Fibroblast of pulmonary artery (primary cell): ENCODE data around the gene KLF12.

Experiments
- DNase-seq: peaks from one replicate; pipeline ENCODE4 v3.0.0-alpha.2; 2010; ENCODE audit warnings: low read depth
- H3K4me3 ChIP-seq: replicated peaks from 2 replicates; pipeline ENCODE4 v1.5.1; 2011; ENCODE audit warnings: low read depth, mild to moderate bottlenecking, control low read depth, low read length, moderate library complexity
- TF ChIP-seq, protein P1 (sequence below): IDR thresholded peaks from 2 replicates; pipeline ENCODE4 v1.5.1; 2011; ENCODE audit warnings: mild to moderate bottlenecking, control low read depth, low read length, inconsistent platforms; ENCODE audit errors: missing control alignments

The KLF12 gene

DNA sequence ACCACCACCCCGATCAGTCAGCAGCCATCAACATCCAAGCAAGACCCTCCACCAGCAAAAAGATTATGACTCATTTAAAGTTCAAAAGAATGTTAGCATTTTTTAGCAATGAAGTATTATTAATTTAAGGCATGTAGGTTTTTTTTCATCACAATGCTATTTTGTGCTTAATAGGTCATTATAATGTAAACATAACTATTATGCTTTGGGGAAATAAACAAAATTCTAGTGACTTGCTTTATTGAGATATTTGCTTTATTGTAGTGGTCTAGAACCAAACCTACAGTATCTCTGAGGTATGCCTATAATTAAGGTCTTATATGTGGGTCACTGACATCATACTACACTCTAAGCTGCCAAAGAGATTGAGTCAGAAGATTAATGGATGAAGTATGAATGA, 20.0 kb downstream of the KLF12 start:
- TF ChIP-seq, protein P1, sequence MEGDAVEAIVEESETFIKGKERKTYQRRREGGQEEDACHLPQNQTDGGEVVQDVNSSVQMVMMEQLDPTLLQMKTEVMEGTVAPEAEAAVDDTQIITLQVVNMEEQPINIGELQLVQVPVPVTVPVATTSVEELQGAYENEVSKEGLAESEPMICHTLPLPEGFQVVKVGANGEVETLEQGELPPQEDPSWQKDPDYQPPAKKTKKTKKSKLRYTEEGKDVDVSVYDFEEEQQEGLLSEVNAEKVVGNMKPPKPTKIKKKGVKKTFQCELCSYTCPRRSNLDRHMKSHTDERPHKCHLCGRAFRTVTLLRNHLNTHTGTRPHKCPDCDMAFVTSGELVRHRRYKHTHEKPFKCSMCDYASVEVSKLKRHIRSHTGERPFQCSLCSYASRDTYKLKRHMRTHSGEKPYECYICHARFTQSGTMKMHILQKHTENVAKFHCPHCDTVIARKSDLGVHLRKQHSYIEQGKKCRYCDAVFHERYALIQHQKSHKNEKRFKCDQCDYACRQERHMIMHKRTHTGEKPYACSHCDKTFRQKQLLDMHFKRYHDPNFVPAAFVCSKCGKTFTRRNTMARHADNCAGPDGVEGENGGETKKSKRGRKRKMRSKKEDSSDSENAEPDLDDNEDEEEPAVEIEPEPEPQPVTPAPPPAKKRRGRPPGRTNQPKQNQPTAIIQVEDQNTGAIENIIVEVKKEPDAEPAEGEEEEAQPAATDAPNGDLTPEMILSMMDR = no peak
- H3K4me3 ChIP-seq = no peak overlapping the region
- peak; percentile 17 for DNase-seq

DNA sequence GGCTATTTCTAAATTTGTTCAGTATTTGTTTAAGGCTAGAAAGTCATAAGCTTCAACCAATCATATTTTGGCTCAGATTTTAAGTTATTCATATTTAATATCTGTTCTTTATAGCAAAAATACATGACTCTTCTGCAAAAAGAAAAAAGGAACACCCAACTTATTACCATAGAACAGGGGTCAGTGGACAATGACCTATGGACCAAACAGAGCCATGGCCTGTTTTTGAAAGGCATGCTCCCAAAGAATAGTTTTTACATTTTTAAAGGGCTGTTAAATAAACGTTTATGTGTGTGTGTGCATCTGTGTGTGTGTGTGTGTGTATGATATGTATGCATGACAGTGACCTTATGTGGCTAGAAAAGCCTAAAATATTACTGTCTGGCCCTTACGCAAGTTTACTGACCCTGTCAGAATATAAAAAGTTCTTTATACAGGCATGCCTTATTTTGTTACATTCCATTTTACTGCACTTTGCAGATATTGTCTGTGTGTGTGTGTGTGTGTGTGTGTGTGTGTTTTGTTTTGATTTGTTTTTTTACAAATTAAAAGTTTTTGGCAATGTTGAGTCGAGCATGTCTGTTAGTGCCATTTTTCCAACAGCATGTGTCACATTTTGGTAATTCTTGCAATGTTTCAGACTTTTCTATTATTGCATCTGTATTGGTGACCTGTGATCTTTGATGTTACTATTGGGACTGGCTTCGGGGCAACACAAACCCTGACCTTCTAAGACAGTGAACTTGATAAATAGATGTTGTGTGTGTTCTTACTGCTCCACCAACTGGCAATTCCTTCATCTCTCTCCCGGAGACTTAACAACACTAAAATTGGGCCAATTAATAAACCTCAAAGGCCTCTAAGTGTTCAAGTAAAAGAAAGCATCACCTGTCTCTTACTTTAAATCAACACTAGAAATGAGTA, 22.0 kb downstream of the KLF12 start:
- H3K4me3 ChIP-seq = no peak overlapping the region
- TF ChIP-seq, protein P1 = no peak
- DNase-seq = no peak

- TF ChIP-seq, protein P1 = no peak
- no peak overlapping the region for H3K4me3 ChIP-seq
- no peak for DNase-seq
Measured at GRCh38 chr13:74111399-74111798, 22.8 kb downstream of the KLF12 start.

GRCh38 chr13:74110053-74110452, 24.2 kb downstream of the KLF12 start:
- TF ChIP-seq, protein P1 = no peak
- DNase-seq = no peak
- no peak overlapping the region for H3K4me3 ChIP-seq

GRCh38 chr13:74107598-74107997, 26.6 kb downstream of the KLF12 start:
- no peak overlapping the region for H3K4me3 ChIP-seq
- TF ChIP-seq, protein P1 = no peak
- no peak for DNase-seq

- no peak for DNase-seq
- TF ChIP-seq, protein P1 = no peak
Measured at GRCh38 chr13:74105871-74106270, 28.3 kb downstream of the KLF12 start.

GRCh38 chr13:74104661-74105275, 29.4 kb downstream of the KLF12 start:
- H3K4me3 ChIP-seq = no peak overlapping the region
- TF ChIP-seq, protein P1 = no peak
- no peak for DNase-seq

More at GRCh38 chr13:74105871-74106270, 28.3 kb downstream of the KLF12 start:
- H3K4me3 ChIP-seq = no peak overlapping the region
